Measurements from ENCODE around the gene PRSS33. TPM values are rescaled to one million over a fixed set of nuclear protein-coding genes. Genes with fewer than 3 reads are reported as not detected.
A peak's percentile ranks its signal among the peaks of the same experiment; 100 is the strongest.

Gene PRSS33
- total and polyA plus RNA-seq, 2 of the 8 experiments (the other 6 are each of a cell fraction or from before 2014, with no cell fraction given), result 0.09 TPM; not detected in 1

GRCh38 chr16:2763173-2763572, 24.2 kb downstream of the PRSS33 start:
- H3K27me3 ChIP-seq (replicated peaks in 1 of 4; ENCODE audit: control insufficient read depth in 3 of 4, extremely low read depth in 1 of 4, insufficient read depth in 3 of 4, low read length in 3 of 4), result no peaks in the 10 kb centered on the region
- H3K79me1 ChIP-seq (ENCODE audit: low read depth, low read length), result peaks cover 11% of the 10 kb centered on the region
- H3K36me3 ChIP-seq (ENCODE audit: control insufficient read depth in 2 of 4, insufficient read depth in 4 of 4, low read length in 3 of 4), result peaks cover 87 to 100% (median 100%) of the 10 kb centered on the region in 4 experiments
- DNase-seq (ENCODE audit: low read depth in 1 of 2, low spot score in 2 of 2), result no peak
- H3K9me3 ChIP-seq (ENCODE audit: insufficient read depth in 2 of 2, low read depth in 1 of 2, low read length in 1 of 2), result peaks cover 16 to 29% of the 10 kb centered on the region in 2 experiments; a peak in 3 of 4 replicates
- H3K4me1 ChIP-seq (replicated peaks in 1 of 4; ENCODE audit: control insufficient read depth in 3 of 4, insufficient read depth in 4 of 4, low read length in 3 of 4), result no peaks in the 10 kb centered on the region
- no peak overlapping the region for H3K56ac ChIP-seq (replicated peaks; ENCODE audit: insufficient read length, low read depth, low read length)
- no peak overlapping the region for H3K27ac ChIP-seq (ENCODE audit: low read depth, low read length)
- H3K9ac ChIP-seq (replicated peaks in 1 of 4; ENCODE audit: extremely low read depth in 1 of 4, low read depth in 3 of 4, low read length in 3 of 4), result no peak overlapping the region
- no peak overlapping the region for H3K18ac ChIP-seq (ENCODE audit: extremely low read depth, low read length)
- 88% methylated on average over 6 of the region's 6 CpGs; no CpG with 5 or more reads in 1 of the 2 experiments for WGBS, 2 experiments (ENCODE audit: extremely low coverage in 1 of 2, insufficient coverage in 1 of 2, insufficient read length in 1 of 2, insufficient replicate concordance in 2 of 2, low coverage in 1 of 2, low lambda C conversion rate in 2 of 2, missing lambda C conversion rate in 1 of 2)
- no peaks in the 10 kb centered on the region for H3K23me2 ChIP-seq (ENCODE audit: low read depth, low read length)
- ChIA-PET POLR2A (ENCODE audit: partially characterized antibody) (interaction anchor here (0.9 to 4.8 kb wide), 7 partner anchors 10 to 39 kb away, joined by 3 to 64 read pairs (median 4); partner anchors contain the start of gene SRRM2), CTCF (ENCODE audit: partially characterized antibody) (no interaction called here)
- peaks cover 9 to 99% of the 10 kb centered on the region in 2 experiments; a peak in 3 of 4 replicates for H3K79me2 ChIP-seq (ENCODE audit: control insufficient read depth in 1 of 2, insufficient read depth in 2 of 2, low read length in 2 of 2)
- no peak overlapping the region for H2AFZ ChIP-seq (ENCODE audit: low read length)
- no peak overlapping the region; the same call in 1 of the 2 replicates for H2BK20ac ChIP-seq (ENCODE audit: low read length)
- H3K14ac ChIP-seq (ENCODE audit: insufficient read length), result no peak overlapping the region
- no peak overlapping the region for H4K5ac ChIP-seq (ENCODE audit: insufficient read length, low read depth, low read length)
- H2BK120ac ChIP-seq (replicated peaks; ENCODE audit: low read depth, low read length), result no peak overlapping the region
- no peak overlapping the region for H2BK12ac ChIP-seq (ENCODE audit: low read depth, low read length)
- H3K4ac ChIP-seq (replicated peaks; ENCODE audit: insufficient read length, low read depth, low read length), result no peak overlapping the region
- no peak overlapping the region for H3K4me3 ChIP-seq (ENCODE audit: extremely low read depth in 1 of 4, insufficient read depth in 2 of 4, low read depth in 3 of 4, low read length in 4 of 4)
- H4K91ac ChIP-seq (replicated peaks; ENCODE audit: insufficient read length, low read length), result no peak overlapping the region
- no peak overlapping the region for H2AK5ac ChIP-seq (ENCODE audit: low read depth, low read length)
- no peak overlapping the region for H3K23ac ChIP-seq (ENCODE audit: insufficient read length)
- H2BK5ac ChIP-seq (ENCODE audit: low read depth, low read length), result no peak overlapping the region
- no peak for TF ChIP-seq CBX5 (IDR thresholded peaks at IDR 0.05; ENCODE audit: low read depth, low read length)
- TF ChIP-seq POLR2A (IDR thresholded peaks at IDR 0.05; ENCODE audit: control extremely low read depth in 1 of 2, low read depth in 2 of 2, low read length in 2 of 2), result peak; percentile 12 to 56
- peak; percentile 72; the same call in 1 of the 2 replicates for TF ChIP-seq POLR2AphosphoS5 (IDR thresholded peaks at IDR 0.05; ENCODE audit: low read depth, low read length)
- no peak for TF ChIP-seq JUN (IDR thresholded peaks at IDR 0.05; ENCODE audit: low read depth, low read length)
- TF ChIP-seq ZNF274 (IDR thresholded peaks at IDR 0.05; ENCODE audit: borderline replicate concordance, extremely low read depth, low read length), result no peak
- no peak for FAIRE-seq
- H4K8ac ChIP-seq (ENCODE audit: extremely low read depth, insufficient read depth, low read length), result no peak overlapping the region
- no peak overlapping the region for H2BK15ac ChIP-seq (ENCODE audit: low read length)
- H3K4me2 ChIP-seq (ENCODE audit: insufficient read depth in 1 of 2, low read depth in 2 of 2, low read length in 2 of 2), result no peak overlapping the region
- peaks cover 9 to 20% of the 10 kb centered on the region in 2 experiments for H4K20me1 ChIP-seq (replicated peaks in 1 of 2; ENCODE audit: control insufficient read depth in 1 of 2, insufficient read depth in 2 of 2, low read length in 2 of 2)
